Measurements from ENCODE around the gene TANGO6.

TANGO6 gene

GRCh38 chr16:68910051-68910450 lies 66.7 kb downstream of the TANGO6 start:
- DNase-seq (ENCODE audit: low read depth): no peak

GRCh38 chr16:68915589-68915988 lies 72.3 kb downstream of the TANGO6 start:
- no peak for DNase-seq (ENCODE audit: low read depth)

DNA sequence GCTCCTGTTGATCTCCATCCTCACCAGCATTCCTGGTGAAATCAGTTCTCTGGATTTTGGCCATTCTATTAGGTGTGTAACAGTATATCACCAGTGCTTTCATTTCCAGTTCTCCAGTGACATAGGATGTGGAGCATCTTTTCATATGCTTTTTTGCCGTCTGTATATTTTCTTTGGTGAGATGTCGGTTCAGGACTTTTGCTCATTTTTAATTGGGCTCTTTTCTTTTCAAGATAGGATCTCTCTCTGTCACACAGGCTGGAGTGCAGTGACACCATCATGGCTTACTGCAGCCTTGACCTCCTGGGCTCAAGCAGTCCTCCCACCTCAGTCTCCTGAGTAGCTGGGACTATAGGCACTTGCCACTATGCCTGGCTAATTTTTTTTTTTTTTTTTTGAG lies 74.2 kb downstream of the TANGO6 start:
- no peak for DNase-seq (ENCODE audit: low read depth)

- DNase-seq (ENCODE audit: low read depth): no peak
Observed at GRCh38 chr16:68920349-68920748, 77.0 kb downstream of the TANGO6 start.

GRCh38 chr16:68921637-68922036 lies 78.3 kb downstream of the TANGO6 start:
- DNase-seq (ENCODE audit: low read depth): no peak

DNA sequence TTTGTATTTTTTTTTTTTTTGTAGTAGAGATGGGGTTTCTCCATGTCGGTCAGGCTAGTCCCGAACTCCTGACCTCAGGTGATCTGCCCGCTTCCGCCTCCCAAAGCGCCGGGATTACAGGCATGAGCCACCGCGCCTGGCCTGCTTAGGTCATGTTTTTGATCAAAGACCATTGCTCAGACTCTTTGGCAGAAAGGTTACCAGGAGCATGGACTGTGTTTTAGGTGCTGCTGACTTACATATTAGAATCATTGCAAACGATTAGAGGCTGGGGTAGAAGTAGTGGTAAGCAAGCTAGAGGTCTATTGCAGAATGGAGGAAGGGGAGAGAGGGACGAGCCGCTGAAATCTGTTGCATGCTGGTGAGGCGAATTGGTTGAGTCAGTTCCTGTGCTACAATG lies 79.8 kb downstream of the TANGO6 start:
- DNase-seq (ENCODE audit: low read depth): no peak

GRCh38 chr16:68927018-68927417 lies 83.7 kb downstream of the TANGO6 start:
- no peak for DNase-seq (ENCODE audit: low read depth)

GRCh38 chr16:68931196-68931595 lies 87.9 kb downstream of the TANGO6 start:
- no peak for DNase-seq (ENCODE audit: low read depth)

DNA sequence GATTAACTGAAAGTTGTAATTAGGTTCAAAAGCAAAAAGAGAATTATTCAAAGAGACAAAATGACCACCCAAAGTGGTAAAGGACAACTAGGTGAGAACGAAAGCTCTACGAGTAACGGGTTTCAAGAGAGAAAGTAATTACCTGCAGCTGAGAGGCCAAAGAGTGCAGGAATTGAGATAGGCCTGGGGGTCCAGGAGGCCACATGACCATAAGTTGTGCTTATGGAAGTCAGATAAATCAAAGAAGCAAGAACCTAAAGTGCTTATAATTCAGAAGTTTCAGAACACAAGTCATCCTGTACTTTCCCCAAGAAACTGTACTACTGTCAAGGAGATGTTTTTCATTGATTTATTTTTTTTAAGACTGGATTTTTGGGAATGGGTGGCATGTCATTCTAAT lies 91.1 kb downstream of the TANGO6 start:
- DNase-seq (ENCODE audit: low read depth): no peak

GRCh38 chr16:68935008-68935407 lies 91.7 kb downstream of the TANGO6 start:
- no peak for DNase-seq (ENCODE audit: low read depth)

GRCh38 chr16:68936736-68937631 lies 93.7 kb downstream of the TANGO6 start:
- DNase-seq (ENCODE audit: low read depth): no peak

- DNase-seq (ENCODE audit: low read depth): no peak
Observed at GRCh38 chr16:68939692-68940320, 96.5 kb downstream of the TANGO6 start.

- no peak for DNase-seq (ENCODE audit: low read depth)
Observed at GRCh38 chr16:68940816-68941215, 97.5 kb downstream of the TANGO6 start.

DNA sequence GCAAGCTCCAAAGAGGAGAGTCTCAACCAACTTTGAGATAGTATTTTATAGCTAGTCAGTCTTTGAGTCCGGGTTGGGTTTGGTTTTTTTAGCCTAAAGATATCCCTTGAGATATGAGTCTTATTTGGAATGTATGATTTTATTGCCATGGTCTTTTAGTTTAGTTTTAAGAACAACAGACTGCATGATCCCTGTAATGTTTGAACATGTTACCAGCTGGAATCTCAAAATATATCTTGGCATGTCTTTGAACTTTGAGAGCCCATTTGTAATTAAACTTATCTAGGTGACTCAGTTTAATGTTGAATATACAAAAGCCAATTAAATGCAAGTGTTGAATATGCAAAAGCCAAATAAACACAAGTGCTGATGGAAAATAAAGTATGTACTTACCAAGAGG lies 100.6 kb downstream of the TANGO6 start:
- DNase-seq (ENCODE audit: low read depth): no peak

DNA sequence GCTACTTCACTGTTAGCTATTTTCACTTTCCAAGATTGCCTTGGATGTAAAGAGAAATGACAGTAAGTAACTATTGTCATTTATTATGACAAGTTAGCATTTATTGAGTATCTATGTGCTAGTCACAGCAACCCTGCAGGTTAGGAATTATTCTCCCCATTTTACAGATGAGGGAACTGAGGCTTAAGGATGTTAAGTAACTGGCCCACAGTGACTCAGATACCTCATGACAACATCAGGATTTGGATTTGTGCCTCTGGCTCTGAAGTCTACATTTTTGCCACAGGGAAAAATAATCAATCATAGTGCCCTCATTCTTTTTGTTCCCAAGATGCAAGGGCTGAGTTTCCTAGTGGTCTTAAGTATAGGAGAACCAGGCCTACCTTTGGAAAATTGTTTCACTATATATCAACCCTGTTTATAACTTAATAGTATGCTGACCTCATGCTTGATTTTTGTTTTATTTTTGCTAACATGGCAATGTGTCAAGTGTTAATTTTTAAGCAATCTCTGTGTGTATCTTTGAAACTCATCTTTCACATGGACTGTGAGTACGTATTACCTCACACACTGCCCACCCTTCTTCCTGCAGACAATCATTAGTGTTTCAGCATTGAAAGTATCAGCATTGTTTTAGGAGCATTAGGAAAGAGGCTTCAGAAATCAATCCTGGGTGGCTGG lies 105.0 kb downstream of the TANGO6 start:
- no peak for DNase-seq (ENCODE audit: low read depth)

DNA sequence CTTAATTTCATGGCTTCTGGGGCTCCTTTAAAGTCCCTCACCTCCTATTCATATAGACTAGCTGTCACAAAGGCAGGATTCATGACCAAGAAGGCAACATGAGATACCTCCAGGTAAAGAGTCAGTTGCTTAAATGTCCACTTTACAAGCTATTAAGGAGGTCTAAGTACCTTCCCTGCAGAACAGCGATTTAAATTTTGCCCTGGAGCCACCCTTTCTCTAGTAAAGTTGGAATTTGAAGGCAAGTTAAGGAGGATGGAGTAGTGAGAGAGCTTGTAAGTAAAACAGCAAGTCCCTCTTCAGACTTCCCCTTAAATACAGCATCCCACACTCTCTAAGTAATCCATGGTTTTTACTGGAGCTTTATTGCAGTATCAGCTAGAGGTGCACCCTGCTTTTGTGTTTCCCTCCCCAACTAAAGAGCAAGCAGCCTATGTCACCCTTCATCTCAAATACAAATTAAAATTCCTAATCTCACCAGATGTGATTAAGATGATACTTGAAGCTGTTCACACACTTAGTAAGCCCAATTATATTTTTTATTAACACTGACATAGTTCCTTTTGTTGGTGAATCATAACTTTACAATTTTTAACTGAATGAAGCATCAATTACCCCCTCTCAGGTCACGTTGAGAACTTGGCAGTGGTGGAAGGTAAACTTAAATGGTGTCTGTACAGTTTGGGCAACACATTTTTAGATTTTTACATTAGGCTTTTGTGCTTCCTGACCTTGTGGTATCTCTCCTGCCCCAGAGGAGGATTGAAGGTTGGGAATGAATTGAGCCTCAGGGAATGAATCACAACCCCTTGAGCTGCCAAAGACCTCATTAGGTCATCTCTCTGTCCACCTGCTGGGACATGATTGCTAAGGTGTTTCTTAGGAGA lies 108.9 kb downstream of the TANGO6 start:
- DNase-seq (ENCODE audit: low read depth): no peak

DNA sequence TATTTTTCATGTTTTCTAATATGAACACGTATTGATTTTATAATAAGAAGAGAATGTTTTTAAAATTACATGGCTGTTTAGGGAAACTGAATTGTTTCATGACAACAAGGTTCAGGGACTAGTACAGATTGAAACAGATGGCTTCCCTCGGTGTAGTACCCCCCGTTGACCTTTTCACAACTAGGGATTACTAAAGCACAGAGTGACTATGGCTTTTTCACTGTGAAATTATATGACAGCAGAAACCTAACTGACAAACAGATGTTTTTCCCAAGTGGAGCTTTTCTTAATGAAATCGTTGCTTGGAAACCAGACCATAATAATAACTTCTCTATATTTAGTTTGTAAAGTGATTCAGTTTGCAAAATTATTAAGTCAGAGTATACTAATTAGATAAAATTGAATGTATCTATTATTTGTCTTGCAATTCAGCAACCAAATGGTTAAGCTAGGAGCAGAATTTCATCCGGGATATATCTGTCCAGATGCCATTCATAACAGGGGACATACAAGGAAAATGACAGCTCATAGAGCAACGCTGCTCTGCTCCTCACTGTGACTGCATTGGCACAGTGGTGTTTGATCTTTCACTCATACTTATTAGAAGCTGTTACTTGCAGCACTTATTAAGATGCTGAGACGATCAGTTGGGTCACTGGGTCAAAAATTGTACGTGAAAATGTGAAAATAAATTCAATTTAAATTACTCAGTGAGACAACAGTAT lies 111.7 kb downstream of the TANGO6 start:
- no peak for DNase-seq (ENCODE audit: low read depth)

GRCh38 chr16:68960910-68961309 lies 117.6 kb downstream of the TANGO6 start:
- no peak for DNase-seq (ENCODE audit: low read depth)

- no peak for DNase-seq (ENCODE audit: low read depth)
Observed at GRCh38 chr16:68961778-68962402, 118.6 kb downstream of the TANGO6 start.

GRCh38 chr16:68969338-68969737 lies 126.0 kb downstream of the TANGO6 start:
- no peak for DNase-seq (ENCODE audit: low read depth)

DNA sequence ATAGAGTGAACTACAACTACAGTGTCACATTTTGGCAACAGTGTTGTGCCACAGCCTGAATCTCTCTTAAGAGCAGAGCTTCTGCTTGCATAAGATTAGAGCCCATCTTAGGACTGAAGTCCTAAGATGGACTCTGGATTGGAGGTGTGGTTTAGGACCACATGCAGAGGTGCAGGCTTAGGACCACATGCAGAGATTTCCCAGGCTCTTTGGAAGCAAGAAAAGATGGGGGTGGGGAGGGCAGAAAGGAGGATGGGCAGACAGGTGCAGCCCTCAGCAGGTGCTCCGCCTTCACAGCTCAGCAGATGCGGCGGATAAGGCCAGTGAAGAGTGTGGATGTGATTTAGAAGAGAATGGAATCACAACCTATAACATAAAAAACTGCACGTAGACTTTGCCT lies 128.7 kb downstream of the TANGO6 start:
- DNase-seq (ENCODE audit: low read depth): no peak
